Measurements from ENCODE around the gene DNAJC5.

- TF ChIP-seq CTCF (IDR thresholded peaks at IDR 0.05) (no peak), POLR2A (IDR thresholded peaks at IDR 0.05) (no peak)
These were observed 34.4 kb upstream of the DNAJC5 start for GRCh38 chr20:63860325-63861051.

Data from breast epithelium (tissue), 3 donors.